Esophagus muscularis mucosa (tissue), 4 donors: Measurements from ENCODE around the gene SEC23IP. TPM values are rescaled to one million over a fixed set of nuclear protein-coding genes. Genes with fewer than 3 reads are reported as not detected.

Source experiments
- DNase-seq: peaks from one replicate; pipeline ENCODE4 v3.0.0-alpha.2; 2017; ENCODE audit errors: extremely low spot score
- H3K27ac ChIP-seq, 4 donors: fragments of 200-600 bp; sonication (generic); replicated peaks in 1 of 4; 1 replicate in 3 of 4; 2 replicates in 1 of 4; pipeline ENCODE4 v1.5.1; 2016 to 2019; ENCODE audit warnings: mild to moderate bottlenecking in 1 of 4
- H3K27me3 ChIP-seq, 4 donors: fragments of 200-600 bp; sonication (generic); one replicate each; pipeline versions ENCODE4 v1.5.1 to v1.6.0; 2016 to 2019
- H3K36me3 ChIP-seq, 4 donors: fragments of 200-600 bp; sonication (generic); one replicate each; pipeline ENCODE4 v1.5.1; 2016 to 2019
- H3K4me1 ChIP-seq, 4 donors: fragments of 200-600 bp; sonication (generic); one replicate each; pipeline ENCODE4 v1.5.1; 2016 to 2019
- H3K4me3 ChIP-seq, 4 donors: fragments of 200-600 bp; sonication (generic); 1 replicate in 2 of 4; 2 replicates in 2 of 4; pipeline ENCODE4 v1.5.1; 2016 to 2019; ENCODE audit warnings: mild to moderate bottlenecking in 4 of 4, moderate library complexity in 1 of 4
- H3K9me3 ChIP-seq, 4 donors: fragments of 200-600 bp; sonication (generic); 1 replicate in 3 of 4; 2 replicates in 1 of 4; pipeline ENCODE4 v1.5.1; 2016 to 2019
- EP300 ChIP-seq: sonication (generic); formaldehyde crosslinking; IDR thresholded peaks from one replicate; pipeline ENCODE4 v1.6.1; 2017; ENCODE audit warnings: antibody characterized with exemption
- POLR2A ChIP-seq: fragments of 450-650 bp; IDR thresholded peaks from one replicate; pipeline ENCODE4 v1.6.1; 2017; ENCODE audit warnings: antibody characterized with exemption, moderate library complexity, mild to moderate bottlenecking, low read depth
- POLR2AphosphoS5 ChIP-seq, 2 donors: sonication (generic); formaldehyde crosslinking; IDR thresholded peaks; one replicate each; pipeline ENCODE4 v1.6.1; 2017; ENCODE audit warnings: antibody characterized with exemption in 2 of 2
- WGBS: methylation state at CpG from one replicate; pipeline ENCODE4 v1.1.5; 2018; 5-methylcytosine and 5-hydroxymethylcytosine counted together
- intact Hi-C: fragments of 100-400 bp; cut with DNase I; formaldehyde crosslinking; loops from one replicate; pipeline ENCODE4 v1.15.1; 2023
- total RNA-seq, 4 donors: library from RNA; depleted of rRNA; stranded (reverse); fragments of >200 nt; gene quantifications; one replicate each; pipeline versions ENCODE4 v1.1.0 to v1.2.1, GENCODE V29; 2016
- TF ChIP-seq, protein P1 (sequence below), 3 experiments: fragments of 200-600 bp in 2 of 3; fragments of 450-650 bp in 1 of 3; sonication (generic) in 2 of 3; IDR thresholded peaks; one replicate each; pipeline ENCODE4 v1.5.1; 2017 to 2019; ENCODE audit warnings: antibody characterized with exemption in 3 of 3, mild to moderate bottlenecking in 2 of 3, moderate library complexity in 1 of 3

The SEC23IP gene
- total RNA-seq, 4 donors from 2014 or later = 22.4 to 29.9 (median 24.2) TPM

- 82% methylated on average over 1 of the region's 1 CpG for WGBS
Measured at GRCh38 chr10:119919826-119920225, 27.3 kb downstream of the SEC23IP start.

GRCh38 chr10:119928411-119928810 lies 35.9 kb downstream of the SEC23IP start:
- TF ChIP-seq, protein P1, sequence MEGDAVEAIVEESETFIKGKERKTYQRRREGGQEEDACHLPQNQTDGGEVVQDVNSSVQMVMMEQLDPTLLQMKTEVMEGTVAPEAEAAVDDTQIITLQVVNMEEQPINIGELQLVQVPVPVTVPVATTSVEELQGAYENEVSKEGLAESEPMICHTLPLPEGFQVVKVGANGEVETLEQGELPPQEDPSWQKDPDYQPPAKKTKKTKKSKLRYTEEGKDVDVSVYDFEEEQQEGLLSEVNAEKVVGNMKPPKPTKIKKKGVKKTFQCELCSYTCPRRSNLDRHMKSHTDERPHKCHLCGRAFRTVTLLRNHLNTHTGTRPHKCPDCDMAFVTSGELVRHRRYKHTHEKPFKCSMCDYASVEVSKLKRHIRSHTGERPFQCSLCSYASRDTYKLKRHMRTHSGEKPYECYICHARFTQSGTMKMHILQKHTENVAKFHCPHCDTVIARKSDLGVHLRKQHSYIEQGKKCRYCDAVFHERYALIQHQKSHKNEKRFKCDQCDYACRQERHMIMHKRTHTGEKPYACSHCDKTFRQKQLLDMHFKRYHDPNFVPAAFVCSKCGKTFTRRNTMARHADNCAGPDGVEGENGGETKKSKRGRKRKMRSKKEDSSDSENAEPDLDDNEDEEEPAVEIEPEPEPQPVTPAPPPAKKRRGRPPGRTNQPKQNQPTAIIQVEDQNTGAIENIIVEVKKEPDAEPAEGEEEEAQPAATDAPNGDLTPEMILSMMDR (IDR thresholded peaks at IDR 0.05) = no peak
- TF ChIP-seq POLR2AphosphoS5 (IDR thresholded peaks at IDR 0.05) = no peak
- no peak for TF ChIP-seq EP300
- TF ChIP-seq POLR2A = no peak
- no peak for DNase-seq
- Histone ChIP-seq H3K27ac (no peak overlapping the region), H3K9me3 (no peaks in the 10 kb centered on the region), H3K4me3 (no peak overlapping the region), H3K4me1 (peaks cover 0 to 4% (median 0%) of the 10 kb centered on the region in 4 donors), H3K27me3 (no peaks in the 10 kb centered on the region), H3K36me3 (peaks cover 43 to 95% (median 83%) of the 10 kb centered on the region in 4 donors)
- intact Hi-C loops = no loop called here

More at GRCh38 chr10:119919826-119920225, 27.3 kb downstream of the SEC23IP start:
- Histone ChIP-seq H3K27me3 (no peaks in the 10 kb centered on the region), H3K4me1 (no peaks in the 10 kb centered on the region), H3K4me3 (no peak overlapping the region), H3K27ac (no peak overlapping the region), H3K36me3 (peaks cover 68 to 100% (median 87%) of the 10 kb centered on the region in 4 donors), H3K9me3 (no peaks in the 10 kb centered on the region)
- no peak for TF ChIP-seq POLR2AphosphoS5 (IDR thresholded peaks at IDR 0.05)
- TF ChIP-seq, protein P1 (IDR thresholded peaks at IDR 0.05) = no peak
- no peak for TF ChIP-seq POLR2A
- no peak for TF ChIP-seq EP300
- no peak for DNase-seq
- intact Hi-C loops = no loop called here

DNA sequence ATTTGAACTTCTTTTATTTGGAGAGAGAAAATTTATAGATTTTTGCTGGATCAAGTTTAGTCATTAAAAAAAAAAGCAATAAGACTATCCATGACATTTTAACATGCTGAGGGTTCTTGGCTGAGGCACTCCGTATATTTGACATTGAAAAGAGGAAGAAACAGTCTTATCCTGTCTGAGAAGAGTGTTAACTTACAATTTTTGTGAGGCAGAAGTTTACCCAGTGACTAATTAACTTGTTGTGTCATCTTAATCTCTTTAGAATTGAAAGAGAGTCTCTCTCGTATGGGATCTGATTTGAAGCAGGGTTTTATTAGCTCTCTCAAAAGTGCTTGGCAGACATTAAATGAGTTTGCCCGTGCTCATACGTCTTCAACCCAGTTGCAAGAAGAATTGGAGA lies 39.3 kb downstream of the SEC23IP start:
- H3K4me3 ChIP-seq = no peak overlapping the region
- peaks cover 0 to 4% (median 0%) of the 10 kb centered on the region in 4 donors for H3K4me1 ChIP-seq
- no peak for DNase-seq
- no peaks in the 10 kb centered on the region for H3K27me3 ChIP-seq
- 79% methylated on average over 4 of the region's 4 CpGs for whole genome bisulfite sequencing
- H3K27ac ChIP-seq = no peak overlapping the region
- H3K36me3 ChIP-seq = peaks cover 37 to 95% (median 82%) of the 10 kb centered on the region in 4 donors
- intact Hi-C loops = no loop called here
- no peaks in the 10 kb centered on the region for H3K9me3 ChIP-seq
- no peak for TF ChIP-seq POLR2A
- no peak for TF ChIP-seq EP300
- TF ChIP-seq, protein P1 (IDR thresholded peaks at IDR 0.05) = no peak
- TF ChIP-seq POLR2AphosphoS5 (IDR thresholded peaks at IDR 0.05) = no peak

DNA sequence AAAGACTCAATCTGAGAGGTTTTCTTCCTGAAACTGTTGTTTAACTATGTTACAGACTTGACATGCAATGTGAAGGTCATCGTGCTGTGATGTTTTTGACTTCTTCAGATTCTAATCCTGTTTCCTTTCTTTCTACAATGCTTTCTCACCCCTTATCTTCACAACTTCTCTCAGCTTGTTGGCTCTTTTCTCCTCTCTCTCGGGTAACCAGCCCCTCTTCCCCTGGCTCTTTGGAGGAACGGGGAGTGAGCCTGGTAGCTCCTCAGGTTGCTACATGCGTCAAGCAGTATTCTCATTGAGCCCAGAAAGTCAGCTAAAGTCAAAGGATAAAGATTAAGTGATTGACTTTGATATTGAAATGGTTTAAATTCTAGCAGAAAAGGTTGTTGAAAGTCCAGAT lies 40.1 kb downstream of the SEC23IP start:
- TF ChIP-seq POLR2AphosphoS5 (IDR thresholded peaks at IDR 0.05) (no peak), EP300 (no peak), POLR2A (no peak)
- TF ChIP-seq, protein P1 (IDR thresholded peaks at IDR 0.05) = no peak
- Histone ChIP-seq H3K27ac (no peak overlapping the region), H3K36me3 (peaks cover 32 to 95% (median 76%) of the 10 kb centered on the region in 4 donors), H3K4me1 (peaks cover 0 to 4% (median 0%) of the 10 kb centered on the region in 4 donors), H3K4me3 (no peak overlapping the region), H3K9me3 (no peaks in the 10 kb centered on the region), H3K27me3 (no peaks in the 10 kb centered on the region)
- peak; percentile 5 for DNase-seq
- intact Hi-C loops = no loop called here
- 85% methylated on average over 4 of the region's 4 CpGs for WGBS

GRCh38 chr10:119933179-119933578 lies 40.6 kb downstream of the SEC23IP start:
- DNase-seq = no peak
- no peak overlapping the region for H3K4me3 ChIP-seq
- 49% methylated on average over 3 of the region's 3 CpGs for WGBS
- H3K27me3 ChIP-seq = no peaks in the 10 kb centered on the region
- H3K27ac ChIP-seq = no peak overlapping the region
- H3K36me3 ChIP-seq = peaks cover 31 to 95% (median 74%) of the 10 kb centered on the region in 4 donors
- peaks cover 0 to 4% (median 0%) of the 10 kb centered on the region in 4 donors for H3K4me1 ChIP-seq
- TF ChIP-seq, protein P1 (IDR thresholded peaks at IDR 0.05) = no peak
- no peak for TF ChIP-seq POLR2AphosphoS5 (IDR thresholded peaks at IDR 0.05)
- no peak for TF ChIP-seq POLR2A
- TF ChIP-seq EP300 = no peak
- no peaks in the 10 kb centered on the region for H3K9me3 ChIP-seq
- intact Hi-C loops = no loop called here
